Trophoblast cell (in vitro differentiated cells and primary cell): ENCODE measurements around the gene HECW1.

Experiments
- DNase-seq, 2 donors: peaks; one replicate each; pipeline ENCODE4 v3.0.0-alpha.2; 2016
- H2AFZ ChIP-seq: 2 replicates; pipeline ENCODE4 v1.6.1; 2013; ENCODE audit warnings: low read length, moderate library complexity, mild to moderate bottlenecking; ENCODE audit not compliant: insufficient read depth, poor library complexity
- H2AK5ac ChIP-seq: 2 replicates; pipeline ENCODE4 v1.6.1; 2013; ENCODE audit warnings: mild to moderate bottlenecking, low read length
- H2BK120ac ChIP-seq: 2 replicates; pipeline ENCODE4 v1.6.1; 2013; ENCODE audit warnings: low read length, mild to moderate bottlenecking, moderate library complexity; ENCODE audit not compliant: insufficient read depth, poor library complexity
- H2BK12ac ChIP-seq: 2 replicates; pipeline ENCODE4 v1.6.1; 2013; ENCODE audit warnings: mild to moderate bottlenecking, low read length, moderate library complexity
- H2BK5ac ChIP-seq: 2 replicates; pipeline ENCODE4 v1.6.1; 2013; ENCODE audit warnings: low read length, low read depth, moderate library complexity, mild to moderate bottlenecking; ENCODE audit not compliant: poor library complexity
- H3K14ac ChIP-seq: 2 replicates; pipeline ENCODE4 v1.6.1; 2013; ENCODE audit warnings: mild to moderate bottlenecking, low read length
- H3K18ac ChIP-seq: 2 replicates; pipeline ENCODE4 v1.6.1; 2013; ENCODE audit warnings: mild to moderate bottlenecking, low read length
- H3K23ac ChIP-seq: 2 replicates; pipeline ENCODE4 v1.6.1; 2013; ENCODE audit warnings: low read length
- H3K27ac ChIP-seq: 2 replicates; pipeline ENCODE4 v1.5.1; 2013; ENCODE audit warnings: low read depth, mild to moderate bottlenecking, inconsistent platforms, low read length, moderate library complexity
- H3K27me3 ChIP-seq: 2 replicates; pipeline ENCODE4 v1.6.1; 2013; ENCODE audit warnings: inconsistent platforms, mild to moderate bottlenecking, low read length, moderate library complexity; ENCODE audit not compliant: insufficient read depth
- H3K36me3 ChIP-seq, 2 experiments: 1 replicate in 1 of 2; 2 replicates in 1 of 2; pipeline ENCODE4 v1.6.1; 2013; ENCODE audit warnings: low read length in 2 of 2, mild to moderate bottlenecking in 2 of 2, moderate library complexity in 1 of 2; ENCODE audit not compliant: insufficient read depth in 2 of 2, control insufficient read depth in 1 of 2
- H3K4ac ChIP-seq: 2 replicates; pipeline ENCODE4 v1.6.1; 2013; ENCODE audit warnings: low read depth, mild to moderate bottlenecking, low read length, moderate library complexity
- H3K4me1 ChIP-seq, 2 experiments: 1 replicate in 1 of 2; 2 replicates in 1 of 2; pipeline ENCODE4 v1.6.1; 2013; ENCODE audit warnings: low read length in 2 of 2, mild to moderate bottlenecking in 2 of 2, moderate library complexity in 1 of 2; ENCODE audit not compliant: insufficient read depth in 2 of 2, control insufficient read depth in 1 of 2
- H3K4me2 ChIP-seq: 2 replicates; pipeline ENCODE4 v1.6.1; 2013; ENCODE audit warnings: inconsistent platforms, mild to moderate bottlenecking, low read length, moderate library complexity
- H3K4me3 ChIP-seq: 2 replicates; pipeline ENCODE4 v1.5.1; 2013; ENCODE audit warnings: mild to moderate bottlenecking, low read depth, low read length, inconsistent platforms
- H3K79me1 ChIP-seq: one replicate; pipeline ENCODE4 v1.6.1; 2013; ENCODE audit warnings: low read length
- H3K79me2 ChIP-seq: 2 replicates; pipeline ENCODE4 v1.6.1; 2013; ENCODE audit warnings: low read length, mild to moderate bottlenecking; ENCODE audit not compliant: control insufficient read depth, insufficient read depth, poor library complexity
- H3K9ac ChIP-seq: 2 replicates; pipeline ENCODE4 v1.6.1; 2013; ENCODE audit warnings: mild to moderate bottlenecking, low read length
- H3K9me3 ChIP-seq: 2 replicates; pipeline ENCODE4 v1.6.1; 2013; ENCODE audit warnings: low read depth, mild to moderate bottlenecking, control low read depth, inconsistent platforms, low read length; ENCODE audit not compliant: insufficient read depth
- H4K12ac ChIP-seq: 2 replicates; pipeline ENCODE4 v1.6.1; 2013; ENCODE audit warnings: low read depth, mild to moderate bottlenecking, low read length, moderate library complexity
- H4K8ac ChIP-seq: 2 replicates; pipeline ENCODE4 v1.6.1; 2013; ENCODE audit warnings: low read depth, mild to moderate bottlenecking, low read length, moderate library complexity
- H4K91ac ChIP-seq: one replicate; pipeline ENCODE4 v1.6.1; 2013; ENCODE audit warnings: low read depth, mild to moderate bottlenecking, low read length, moderate library complexity
- WGBS: extraction: QIAGEN DNeasy Blood & Tissue Kit; methylation state at CpG from one replicate; pipeline ENCODE4 v1.1.7; 2013; ENCODE audit warnings: missing lambda C conversion rate; ENCODE audit not compliant: insufficient read length, insufficient coverage; ENCODE audit errors: extremely low coverage; 5-methylcytosine and 5-hydroxymethylcytosine counted together

Gene HECW1

DNA sequence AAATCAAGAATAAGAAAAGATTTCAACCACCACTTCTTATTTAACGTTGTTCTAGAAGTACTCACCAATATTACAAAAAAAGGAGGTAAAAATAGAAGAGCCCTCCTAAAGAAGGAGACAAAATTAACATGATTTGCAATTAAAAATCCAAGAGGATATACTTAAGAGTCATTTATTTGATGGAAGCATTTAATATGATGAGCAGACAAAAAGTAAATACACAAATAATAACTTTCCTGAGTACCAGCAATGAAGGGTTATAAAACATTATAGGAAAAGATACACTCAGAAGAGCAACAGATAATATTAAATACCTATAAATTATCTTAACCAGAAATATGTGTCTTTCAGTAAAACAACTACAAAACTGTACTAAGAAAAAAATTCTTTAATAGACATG lies 363.5 kb downstream of the HECW1 start:
- Histone ChIP-seq H4K91ac (no peak overlapping the region), H3K14ac (no peak overlapping the region), H3K9me3 (peaks cover 1% of the 10 kb centered on the region), H4K12ac (no peak overlapping the region), H3K23ac (no peak overlapping the region), H3K4me1 (no peaks in the 10 kb centered on the region), H2AK5ac (no peak overlapping the region), H3K27ac (no peak overlapping the region), H2BK120ac (no peak overlapping the region), H3K4ac (no peak overlapping the region), H3K79me1 (no peaks in the 10 kb centered on the region), H3K9ac (no peak overlapping the region), H2BK12ac (no peak overlapping the region), H3K4me2 (no peak overlapping the region), H2BK5ac (no peak overlapping the region), H3K4me3 (no peak overlapping the region), H2AFZ (no peak overlapping the region), H4K8ac (no peak overlapping the region), H3K18ac (no peak overlapping the region), H3K79me2 (no peaks in the 10 kb centered on the region), H3K36me3 (no peaks in the 10 kb centered on the region), H3K27me3 (no peaks in the 10 kb centered on the region)
- DNase-seq, result no peak
- WGBS, result no CpG with 5 or more reads among the region's 1 CpG

DNA sequence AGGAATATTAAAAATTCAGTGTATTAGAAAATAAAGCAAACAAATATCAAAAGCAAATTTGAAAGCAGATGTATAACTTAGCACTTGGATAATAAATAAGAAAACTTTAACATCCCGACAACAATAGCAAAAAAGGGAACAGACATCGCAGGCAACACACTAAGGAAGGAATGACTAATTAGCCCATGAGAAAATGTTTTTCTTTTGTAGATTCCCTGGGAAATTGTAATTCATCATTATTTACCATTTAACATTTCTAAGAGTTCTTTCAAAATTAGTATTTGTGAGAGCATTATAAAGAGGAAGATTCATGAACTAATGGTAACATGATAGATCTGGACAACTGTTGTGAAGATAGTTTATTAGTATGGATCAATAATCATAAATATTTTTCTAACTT lies 364.4 kb downstream of the HECW1 start:
- H3K23ac ChIP-seq, result no peak overlapping the region
- H3K79me2 ChIP-seq, result no peaks in the 10 kb centered on the region
- no peak overlapping the region for H2BK120ac ChIP-seq
- H2AFZ ChIP-seq, result no peak overlapping the region
- no peaks in the 10 kb centered on the region for H3K4me1 ChIP-seq
- no peak overlapping the region for H3K27ac ChIP-seq
- peaks cover 1% of the 10 kb centered on the region for H3K9me3 ChIP-seq
- H2BK12ac ChIP-seq, result no peak overlapping the region
- WGBS, result no CpG with 5 or more reads among the region's 2 CpGs
- no peaks in the 10 kb centered on the region for H3K36me3 ChIP-seq
- H3K14ac ChIP-seq, result no peak overlapping the region
- no peak overlapping the region for H3K4me2 ChIP-seq
- H4K12ac ChIP-seq, result no peak overlapping the region
- DNase-seq, result no peak
- no peak overlapping the region for H4K91ac ChIP-seq
- no peaks in the 10 kb centered on the region for H3K27me3 ChIP-seq
- H3K9ac ChIP-seq, result no peak overlapping the region
- H2AK5ac ChIP-seq, result no peak overlapping the region
- no peak overlapping the region for H4K8ac ChIP-seq
- H3K18ac ChIP-seq, result no peak overlapping the region
- H2BK5ac ChIP-seq, result no peak overlapping the region
- H3K79me1 ChIP-seq, result no peaks in the 10 kb centered on the region
- H3K4ac ChIP-seq, result no peak overlapping the region
- no peak overlapping the region for H3K4me3 ChIP-seq

DNA sequence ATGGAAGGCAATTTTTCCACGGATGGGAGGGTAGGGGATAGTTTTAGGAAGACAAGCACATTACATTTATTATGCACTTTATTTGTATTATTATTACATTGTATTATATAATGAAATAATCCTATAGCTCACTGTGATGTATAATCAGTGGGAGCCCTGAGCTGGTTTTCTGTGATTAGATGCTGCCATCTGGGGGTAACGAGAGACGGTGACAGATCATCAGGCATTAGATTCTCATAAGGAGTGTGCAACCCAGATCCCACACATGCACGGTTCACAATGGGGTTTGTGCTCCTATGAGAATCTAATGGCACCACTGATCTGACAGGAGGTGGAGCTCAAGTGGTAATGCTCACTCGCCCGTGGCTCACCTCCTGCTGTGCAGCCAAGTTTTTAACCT lies 366.6 kb downstream of the HECW1 start:
- H3K27ac ChIP-seq, result no peak overlapping the region
- no peak overlapping the region for H4K91ac ChIP-seq
- no peak overlapping the region for H4K12ac ChIP-seq
- no peak overlapping the region for H3K4ac ChIP-seq
- no peaks in the 10 kb centered on the region for H3K79me1 ChIP-seq
- H3K4me3 ChIP-seq, result no peak overlapping the region
- H2BK5ac ChIP-seq, result no peak overlapping the region
- DNase-seq, result no peak
- no peaks in the 10 kb centered on the region for H3K4me1 ChIP-seq
- no peak overlapping the region for H3K14ac ChIP-seq
- H3K23ac ChIP-seq, result no peak overlapping the region
- H4K8ac ChIP-seq, result no peak overlapping the region
- no peak overlapping the region for H2AFZ ChIP-seq
- H2BK12ac ChIP-seq, result no peak overlapping the region
- no peaks in the 10 kb centered on the region for H3K27me3 ChIP-seq
- no peak overlapping the region for H3K4me2 ChIP-seq
- no CpG with 5 or more reads among the region's 6 CpGs for whole genome bisulfite sequencing
- H3K9me3 ChIP-seq, result peaks cover 1% of the 10 kb centered on the region
- H2AK5ac ChIP-seq, result no peak overlapping the region
- H2BK120ac ChIP-seq, result no peak overlapping the region
- no peaks in the 10 kb centered on the region for H3K79me2 ChIP-seq
- no peaks in the 10 kb centered on the region for H3K36me3 ChIP-seq
- H3K9ac ChIP-seq, result no peak overlapping the region
- H3K18ac ChIP-seq, result no peak overlapping the region

DNA sequence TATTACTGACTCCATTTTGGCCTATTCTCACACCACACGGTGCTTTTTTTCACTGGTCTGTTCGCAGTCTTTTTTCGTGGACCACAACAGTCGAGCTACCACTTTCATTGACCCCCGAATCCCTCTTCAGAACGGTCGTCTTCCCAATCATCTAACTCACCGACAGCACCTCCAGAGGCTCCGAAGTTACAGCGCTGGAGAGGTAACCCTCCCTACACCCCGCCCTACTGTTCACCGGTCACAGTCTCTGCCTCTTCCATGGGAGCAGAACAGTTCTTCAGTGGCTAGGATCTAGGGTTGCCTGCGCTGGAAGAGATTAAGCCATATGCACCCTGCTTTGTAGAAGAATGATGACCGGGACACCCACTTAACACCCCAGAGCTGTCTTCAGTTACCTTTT lies 367.1 kb downstream of the HECW1 start:
- Histone ChIP-seq H2AK5ac (no peak overlapping the region), H3K18ac (no peak overlapping the region), H3K36me3 (no peaks in the 10 kb centered on the region), H3K9me3 (peaks cover 1% of the 10 kb centered on the region), H3K9ac (no peak overlapping the region), H3K4ac (no peak overlapping the region), H3K4me3 (no peak overlapping the region), H3K4me1 (no peaks in the 10 kb centered on the region), H4K8ac (no peak overlapping the region), H3K4me2 (no peak overlapping the region), H4K12ac (no peak overlapping the region), H3K14ac (no peak overlapping the region), H3K79me1 (no peaks in the 10 kb centered on the region), H2BK120ac (no peak overlapping the region), H2AFZ (no peak overlapping the region), H3K27ac (no peak overlapping the region), H3K27me3 (no peaks in the 10 kb centered on the region), H3K79me2 (no peaks in the 10 kb centered on the region), H4K91ac (no peak overlapping the region), H2BK5ac (no peak overlapping the region), H3K23ac (no peak overlapping the region), H2BK12ac (no peak overlapping the region)
- DNase-seq, result no peak
- no CpG with 5 or more reads among the region's 14 CpGs for WGBS
